ENCODE results near the gene TSPOAP1. TPM values are rescaled to one million over a fixed set of nuclear protein-coding genes. Genes with fewer than 3 reads are reported as not detected.

TSPOAP1 gene
- total RNA-seq, 1 experiment from 2014 or later = 6.0 TPM

- Mint-ChIP-seq H3K4me1 (ENCODE audit: low read depth, unreplicated experiment) (peaks cover 75% of the 10 kb centered on the region), H3K9me3 (ENCODE audit: unreplicated experiment) (no peaks in the 10 kb centered on the region), H3K27me3 (ENCODE audit: insufficient read depth, unreplicated experiment) (no peaks in the 10 kb centered on the region), H3K27ac (ENCODE audit: unreplicated experiment) (peak overlapping the region; percentile 67), H3K36me3 (ENCODE audit: insufficient read depth, unreplicated experiment) (peaks cover 87% of the 10 kb centered on the region), H3K4me3 (ENCODE audit: unreplicated experiment) (peak overlapping the region; percentile 15)
- intact Hi-C loops (cut with micrococcal nuclease; ENCODE audit: unreplicated experiment) = no loop called here
- no peak overlapping the region for H3K4me3 ChIP-seq (ENCODE audit: low read depth, low read length)
- ChIA-PET POLR2A (interaction anchor here (0.6 to 2.8 kb wide), 2 partner anchors 51 to 473 kb away, joined by 3 to 28 read pairs; partner anchors contain the start of gene RNF43), CTCF (interaction anchor here (0.6 to 3.6 kb wide), 5 partner anchors 11 to 51 kb away, joined by 3 to 34 read pairs (median 8); partner anchors contain the start of genes RNF43 and SUPT4H1)
- H3K36me3 ChIP-seq (ENCODE audit: control insufficient read depth, insufficient read depth, low read length) = peaks cover 13% of the 10 kb centered on the region
- no peaks in the 10 kb centered on the region for H3K27me3 ChIP-seq (replicated peaks; ENCODE audit: control insufficient read depth, insufficient read depth, low read length)
- H3K4me1 ChIP-seq = peaks cover 78% of the 10 kb centered on the region
- H3K9me3 ChIP-seq = no peaks in the 10 kb centered on the region
- BruUV-seq (replicated peaks) = no TSS peak
- TF ChIP-seq, protein P1, sequence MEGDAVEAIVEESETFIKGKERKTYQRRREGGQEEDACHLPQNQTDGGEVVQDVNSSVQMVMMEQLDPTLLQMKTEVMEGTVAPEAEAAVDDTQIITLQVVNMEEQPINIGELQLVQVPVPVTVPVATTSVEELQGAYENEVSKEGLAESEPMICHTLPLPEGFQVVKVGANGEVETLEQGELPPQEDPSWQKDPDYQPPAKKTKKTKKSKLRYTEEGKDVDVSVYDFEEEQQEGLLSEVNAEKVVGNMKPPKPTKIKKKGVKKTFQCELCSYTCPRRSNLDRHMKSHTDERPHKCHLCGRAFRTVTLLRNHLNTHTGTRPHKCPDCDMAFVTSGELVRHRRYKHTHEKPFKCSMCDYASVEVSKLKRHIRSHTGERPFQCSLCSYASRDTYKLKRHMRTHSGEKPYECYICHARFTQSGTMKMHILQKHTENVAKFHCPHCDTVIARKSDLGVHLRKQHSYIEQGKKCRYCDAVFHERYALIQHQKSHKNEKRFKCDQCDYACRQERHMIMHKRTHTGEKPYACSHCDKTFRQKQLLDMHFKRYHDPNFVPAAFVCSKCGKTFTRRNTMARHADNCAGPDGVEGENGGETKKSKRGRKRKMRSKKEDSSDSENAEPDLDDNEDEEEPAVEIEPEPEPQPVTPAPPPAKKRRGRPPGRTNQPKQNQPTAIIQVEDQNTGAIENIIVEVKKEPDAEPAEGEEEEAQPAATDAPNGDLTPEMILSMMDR (IDR thresholded peaks at IDR 0.05; ENCODE audit: insufficient read depth in 1 of 2, low read depth in 1 of 2, low read length in 1 of 2, severe bottlenecking in 1 of 2, unreplicated experiment in 1 of 2) = no peak
- DNase-seq = peak in 1 of 2 experiments; percentile 50
These were observed 37.5 kb upstream of the TSPOAP1 start for GRCh38 chr17:58365980-58366595.

- TF ChIP-seq, protein P1 (IDR thresholded peaks at IDR 0.05; ENCODE audit: insufficient read depth in 1 of 2, low read depth in 1 of 2, low read length in 1 of 2, severe bottlenecking in 1 of 2, unreplicated experiment in 1 of 2) = no peak
- intact Hi-C loops (cut with micrococcal nuclease; ENCODE audit: unreplicated experiment) = no loop called here
- H3K27me3 Mint-ChIP-seq (ENCODE audit: insufficient read depth, unreplicated experiment) = no peaks in the 10 kb centered on the region
- CTCF ChIA-PET = interaction anchor here (0.6 to 3.6 kb wide), 7 partner anchors 12 to 68 kb away, joined by 3 to 34 read pairs (median 7); partner anchors contain the start of genes RNF43 and SUPT4H1
- H3K9me3 Mint-ChIP-seq (ENCODE audit: unreplicated experiment) = no peaks in the 10 kb centered on the region
- peaks cover 87% of the 10 kb centered on the region for H3K36me3 Mint-ChIP-seq (ENCODE audit: insufficient read depth, unreplicated experiment)
- H3K4me1 Mint-ChIP-seq (ENCODE audit: low read depth, unreplicated experiment) = peaks cover 69% of the 10 kb centered on the region
- BruUV-seq (replicated peaks) = TSS peak; percentile 61
- Histone ChIP-seq H3K4me3 (ENCODE audit: low read depth, low read length) (no peak overlapping the region), H3K9me3 (no peaks in the 10 kb centered on the region), H3K27me3 (replicated peaks; ENCODE audit: control insufficient read depth, insufficient read depth, low read length) (no peaks in the 10 kb centered on the region), H3K36me3 (ENCODE audit: control insufficient read depth, insufficient read depth, low read length) (peaks cover 13% of the 10 kb centered on the region), H3K4me1 (peaks cover 71% of the 10 kb centered on the region)
- peak overlapping the region; percentile 67 for H3K27ac Mint-ChIP-seq (ENCODE audit: unreplicated experiment)
- DNase-seq = peak in 1 of 2 experiments; percentile 44
- H3K4me3 Mint-ChIP-seq (ENCODE audit: unreplicated experiment) = peak overlapping the region; percentile 15
- POLR2A ChIA-PET = interaction anchor here (0.8 to 2.8 kb wide), 5 partner anchors 12 to 52 kb away, joined by 3 to 28 read pairs (median 6); partner anchors contain the start of genes RNF43 and SUPT4H1
These were observed 36.8 kb upstream of the TSPOAP1 start for GRCh38 chr17:58365185-58365979.
